Fibroblast of lung (primary cell): ENCODE data around the gene TFG.

ENCODE experiments used
- CTCF ChIP-seq, 2 donors: IDR thresholded peaks in 1 of 2; conservative IDR thresholded peaks in 1 of 2; 1 replicate in 1 of 2; 2 replicates in 1 of 2; pipeline ENCODE4 v1.5.1; 2011 to 2012; ENCODE audit warnings: low read length in 2 of 2, control low read depth in 1 of 2, inconsistent platforms in 1 of 2, low read depth in 1 of 2, mild to moderate bottlenecking in 1 of 2
- EZH2 ChIP-seq: IDR thresholded peaks from 2 replicates; pipeline ENCODE4 v1.5.1; 2012; ENCODE audit warnings: low read length, control low read depth, mild to moderate bottlenecking; ENCODE audit errors: missing control alignments

DNA sequence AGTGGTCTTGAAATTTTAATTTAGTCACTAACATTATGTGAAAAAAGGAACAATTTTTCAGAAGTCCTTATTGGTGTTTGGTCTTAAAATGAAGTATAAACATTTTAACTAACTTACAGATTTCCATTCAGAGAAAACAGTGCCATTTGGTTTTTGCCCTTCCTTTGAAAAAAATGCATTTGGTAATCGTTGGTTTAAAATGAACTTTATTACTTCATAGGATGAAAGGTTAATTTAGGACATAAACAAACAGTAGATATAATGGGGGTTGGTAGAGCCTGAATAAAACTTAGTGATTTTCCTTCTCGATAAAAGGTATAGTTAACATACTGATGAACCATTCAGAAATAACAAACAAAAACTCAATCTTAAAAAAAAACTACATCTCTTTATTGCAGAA lies 39.7 kb downstream of the TFG start:
- TF ChIP-seq CTCF (conservative IDR thresholded peaks at IDR 0.05 in 1 of 2, IDR thresholded peaks at IDR 0.05 in 1 of 2; ENCODE audit: low read depth in 1 of 2, low read length in 2 of 2) (no peak), EZH2 (no peak)
